Ureter (tissue), 1 donor: ENCODE data around the gene LAMB4. TPM values are rescaled to one million over a fixed set of nuclear protein-coding genes. Genes with fewer than 3 reads are reported as not detected.

Experiments used
- DNase-seq: peaks from one replicate; pipeline ENCODE4 v3.0.0-alpha.2; 2020; ENCODE audit warnings: low spot score
- total RNA-seq: library from RNA; stranded (reverse); gene quantifications from one replicate; pipeline ENCODE4 v1.2.4, GENCODE V29; 2023
- donor health status: DM: yes; HTN: yes; CAD: no.

LAMB4 gene
- total RNA-seq, 1 donor from 2014 or later, result not detected

GRCh38 chr7:107995184-107996071, 134.7 kb downstream of the LAMB4 start:
- DNase-seq, result no peak

DNA sequence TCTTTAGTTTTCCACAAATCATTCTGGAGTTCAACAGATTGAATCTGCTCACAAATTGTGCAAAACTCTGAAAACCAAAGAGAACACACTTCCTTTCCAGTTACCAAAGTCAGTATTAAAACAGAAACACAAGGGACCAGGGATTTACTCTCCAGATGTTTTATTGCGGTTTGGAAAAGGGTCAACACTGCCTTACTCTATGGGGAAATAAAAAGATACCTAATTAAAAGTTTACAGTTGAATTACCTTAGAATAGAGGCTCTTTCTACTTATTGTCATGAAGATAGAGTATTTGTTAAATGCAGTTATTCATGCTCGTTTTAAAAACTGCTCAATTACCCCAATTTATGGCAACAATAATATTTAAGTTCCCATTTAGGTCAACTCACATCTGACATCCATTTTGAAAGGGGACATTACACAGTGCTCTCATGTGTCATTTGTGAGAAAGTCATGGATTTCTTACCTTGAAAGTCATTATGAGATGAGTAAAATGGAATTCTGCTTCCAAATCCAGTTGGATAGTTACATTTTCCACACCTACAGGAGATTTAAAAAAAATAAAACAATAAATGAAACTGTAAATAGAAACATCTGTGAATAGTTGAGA, 135.6 kb downstream of the LAMB4 start:
- DNase-seq, result no peak

- DNase-seq, result no peak
Measured at GRCh38 chr7:107993891-107994291, 136.3 kb downstream of the LAMB4 start.

- DNase-seq, result no peak
Measured at GRCh38 chr7:107989618-107990373, 140.4 kb downstream of the LAMB4 start.

DNA sequence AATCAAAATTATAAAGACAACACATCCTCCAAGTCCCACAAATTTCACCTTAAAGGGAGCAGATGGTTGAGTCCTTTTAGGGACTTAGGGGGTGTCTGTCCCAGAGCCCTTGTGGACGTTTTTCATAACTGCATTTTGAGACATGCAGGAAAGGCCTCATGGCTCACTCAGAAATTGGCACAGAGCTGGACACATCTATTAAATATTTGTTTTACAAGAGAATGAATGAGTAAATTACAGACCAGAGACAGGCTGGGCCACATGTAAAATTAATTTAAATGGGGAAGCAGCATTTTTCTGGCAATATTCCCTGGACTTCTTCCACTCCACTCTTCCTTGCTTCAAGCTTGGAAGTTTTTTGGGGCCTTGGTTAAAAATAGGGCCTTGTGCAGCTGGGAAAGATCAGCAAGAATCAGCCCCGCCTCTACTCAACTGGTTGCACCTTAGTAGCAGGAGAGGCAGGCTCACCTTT, 147.2 kb downstream of the LAMB4 start:
- no peak for DNase-seq

DNA sequence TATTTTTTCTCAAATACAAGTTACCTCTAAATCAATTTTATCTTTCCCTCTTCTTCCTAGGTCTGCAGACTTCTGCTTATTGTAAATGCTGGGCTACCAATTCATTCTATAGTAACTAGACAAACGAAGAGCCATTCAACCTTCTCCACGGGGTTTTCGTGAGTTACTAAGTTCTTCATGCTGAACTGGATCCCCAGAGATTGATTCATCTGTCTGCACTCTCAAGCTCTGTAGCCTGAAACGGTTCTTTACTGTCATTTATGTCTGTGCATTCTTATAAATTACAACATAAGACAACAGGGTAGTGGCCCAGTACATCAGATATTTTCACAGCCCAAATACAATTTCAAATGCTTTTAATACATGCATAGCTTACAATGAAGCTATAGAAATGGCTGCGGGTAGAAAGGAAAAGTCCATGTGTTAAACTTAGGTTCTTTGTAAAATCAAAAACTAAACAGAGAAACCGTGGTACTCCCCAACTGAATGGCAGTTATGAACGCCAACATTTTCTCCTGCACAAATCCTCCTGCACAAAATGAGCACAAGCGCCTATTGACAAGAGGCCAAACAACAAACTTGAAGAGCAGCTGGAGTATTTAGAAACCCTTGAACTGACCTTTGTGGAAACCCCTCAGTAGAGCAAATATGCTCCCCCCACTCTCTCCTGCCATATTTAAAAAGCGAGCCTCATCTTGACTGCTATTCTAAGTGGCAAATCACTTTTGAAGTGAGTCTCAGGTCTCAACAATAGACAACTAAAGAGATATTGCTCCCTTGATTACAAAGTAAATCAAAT, 147.9 kb downstream of the LAMB4 start:
- DNase-seq, result no peak

- DNase-seq, result no peak
Measured at GRCh38 chr7:107981466-107981865, 148.7 kb downstream of the LAMB4 start.

DNA sequence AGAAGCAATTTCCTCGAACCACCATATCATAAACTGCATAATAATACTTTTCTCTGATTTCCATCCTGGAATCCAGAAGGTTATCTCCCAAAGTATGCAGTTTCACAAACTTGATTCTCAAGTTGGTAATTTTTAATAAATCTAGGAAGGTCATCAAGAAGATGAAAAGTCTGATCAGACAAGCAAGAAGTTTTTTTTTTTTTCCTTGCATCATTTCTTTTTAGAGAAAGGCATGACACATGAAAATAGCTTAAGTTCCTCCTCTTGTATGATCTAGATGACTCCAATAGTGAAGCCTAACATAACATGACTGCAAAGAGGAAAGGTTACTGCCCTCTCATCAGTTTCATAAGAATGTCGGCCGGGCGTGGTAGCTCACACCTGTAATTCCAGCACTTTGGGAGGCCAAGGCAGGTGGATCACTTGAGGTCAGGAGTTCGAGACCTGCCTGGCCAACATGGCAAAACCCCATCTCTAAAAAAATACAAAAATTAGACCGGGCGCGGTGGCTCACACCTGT, 149.4 kb downstream of the LAMB4 start:
- no peak for DNase-seq

DNA sequence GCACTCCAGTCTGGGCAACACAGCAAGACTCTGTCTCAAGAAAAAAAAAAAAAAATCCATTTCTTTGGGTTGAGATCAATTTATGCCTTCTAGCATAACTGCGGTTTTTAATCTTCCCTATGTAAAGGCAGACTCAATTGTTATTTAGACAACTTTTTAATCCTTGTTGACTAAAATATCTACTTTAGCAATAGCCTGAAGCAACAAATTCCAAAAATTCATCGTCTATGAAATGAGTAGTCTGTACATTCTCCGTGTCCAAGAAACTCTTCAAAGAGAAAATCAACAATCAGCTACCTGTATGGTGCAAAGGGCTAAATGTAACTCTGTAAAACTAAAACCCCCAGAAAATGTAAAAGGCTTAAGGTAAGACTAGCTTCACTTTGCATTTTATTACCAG, 150.0 kb downstream of the LAMB4 start:
- no peak for DNase-seq

DNA sequence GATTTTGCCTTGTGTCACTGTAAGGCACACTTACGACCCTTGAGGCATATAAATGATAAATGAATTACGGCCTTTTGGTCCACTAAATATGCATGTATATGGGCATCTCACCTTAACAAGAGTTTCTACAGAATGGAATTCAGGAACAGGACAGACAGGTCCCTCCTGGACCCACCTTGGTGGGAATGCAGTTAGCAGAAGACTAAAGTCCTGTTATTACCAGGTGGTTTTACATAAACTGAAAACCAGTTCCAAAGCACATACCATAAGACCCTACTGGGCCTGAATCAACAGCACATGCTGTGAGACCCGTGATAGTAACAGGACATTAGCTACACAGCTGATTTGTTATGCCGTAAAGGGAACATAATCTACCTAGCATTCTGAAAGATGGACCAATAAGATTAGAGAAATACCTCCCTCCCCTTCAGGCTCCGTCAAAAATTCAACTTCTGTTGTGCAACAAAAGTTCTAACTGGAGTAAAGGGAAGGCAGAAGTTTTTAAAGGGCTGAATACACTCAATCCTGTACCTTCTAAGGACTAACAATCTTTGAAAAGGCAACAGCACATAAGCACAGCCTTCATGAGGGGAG, 151.2 kb downstream of the LAMB4 start:
- no peak for DNase-seq

DNA sequence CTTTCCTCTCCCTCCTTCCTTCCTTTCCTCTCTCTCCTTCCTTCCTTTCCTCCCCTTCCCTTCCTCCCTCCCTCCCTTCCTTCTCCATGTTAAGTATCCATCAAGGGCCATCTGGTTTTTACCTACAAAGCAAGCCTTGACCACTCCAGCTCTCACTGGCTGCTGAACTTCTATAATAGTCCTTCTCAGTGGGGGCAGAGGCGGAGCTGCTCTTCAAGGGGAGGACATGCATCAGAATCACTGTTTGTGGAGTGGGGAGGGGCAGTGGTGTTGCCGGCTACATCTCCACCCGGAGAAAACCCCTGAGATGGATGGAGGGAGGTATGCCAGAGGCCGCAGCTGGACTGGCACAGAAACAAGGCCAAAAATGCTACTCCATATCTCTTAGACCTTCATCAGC, 153.1 kb downstream of the LAMB4 start:
- no peak for DNase-seq

DNA sequence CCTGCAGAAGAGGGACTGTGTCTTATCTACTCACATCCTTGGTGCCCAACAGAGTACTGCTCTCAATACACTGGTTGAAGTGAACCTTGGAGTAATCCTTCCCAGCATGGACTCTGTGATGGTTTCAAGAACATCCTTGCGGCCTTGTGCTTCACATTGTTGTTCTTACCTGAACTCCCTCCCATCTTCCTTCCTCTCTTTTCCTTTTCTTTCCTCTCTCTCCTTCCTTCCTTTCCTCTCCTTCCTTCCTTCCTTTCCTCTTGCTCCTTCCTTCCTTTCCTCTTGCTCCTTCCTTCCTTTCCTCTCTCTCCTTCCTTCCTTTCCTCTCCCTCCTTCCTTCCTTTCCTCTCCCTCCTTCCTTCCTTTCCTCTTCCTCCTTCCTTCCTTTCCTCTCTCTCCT, 153.5 kb downstream of the LAMB4 start:
- no peak for DNase-seq

- DNase-seq, result no peak
Measured at GRCh38 chr7:107975394-107976013, 154.7 kb downstream of the LAMB4 start.

DNA sequence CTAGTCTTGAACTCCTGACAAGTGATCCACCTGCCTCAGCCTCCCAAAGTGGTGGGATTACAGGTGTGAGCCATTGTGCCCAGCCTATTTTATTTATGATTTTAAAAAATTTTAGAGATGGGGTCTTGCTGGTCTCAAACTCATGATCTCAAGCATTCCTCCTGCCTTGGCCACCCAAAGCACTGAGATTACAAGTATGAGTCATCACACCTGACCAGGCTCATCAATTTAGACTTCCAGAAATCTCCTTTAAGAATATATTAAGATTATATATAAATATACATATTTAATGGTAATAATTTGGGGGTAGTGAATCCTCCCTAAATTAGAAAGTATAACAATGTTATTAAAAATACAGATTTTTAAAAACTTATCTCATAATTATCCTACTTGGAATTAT, 156.3 kb downstream of the LAMB4 start:
- no peak for DNase-seq

Other genes starting within 250 kb of the LAMB4 start
- gene DLD, start 239.2 kb downstream of the LAMB4 start, total RNA-seq, result 85.7 TPM
- gene LAMB1, start 127.2 kb downstream of the LAMB4 start, total RNA-seq, result 198 TPM